ENCODE data around the gene PSME1.

The PSME1 gene

GRCh38 chr14:24114532-24115421 is 21.2 kb upstream of the PSME1 start, which contains the start of the genes DCAF11 and NRL:
DCAF11 (plus strand) TSS chr14:24114777; CDS start chr14:24115595, 818 bp downstream.
NRL (minus strand) TSS chr14:24114949; CDS start chr14:24082848, 32,101 bp downstream.
- peak within 1 kb of the TSS; percentile 94 for H3K9ac ChIP-seq (ENCODE audit: low read depth, low read length, poor library complexity)
- H2BK120ac ChIP-seq (ENCODE audit: low read depth, low read length): peak within 1 kb of the TSS; percentile 93
- no peaks in the 10 kb centered on the region for H3K27me3 ChIP-seq (ENCODE audit: control insufficient read depth in 3 of 3, insufficient read depth in 3 of 3, low read depth in 1 of 3, low read length in 3 of 3)
- peak within 1 kb of the TSS; percentile 96 for H2AFZ ChIP-seq (ENCODE audit: low read length)
- no peak within 1 kb of the TSS for H3K4ac ChIP-seq (ENCODE audit: low read length)
- H3K23ac ChIP-seq (ENCODE audit: low read depth, low read length, poor library complexity): peak within 1 kb of the TSS; percentile 98
- H3K18ac ChIP-seq (ENCODE audit: low read length): peak within 1 kb of the TSS; percentile 100
- peak within 1 kb of the TSS; percentile 91 for H3K4me2 ChIP-seq (ENCODE audit: insufficient read depth, low read length, poor library complexity, severe bottlenecking)
- H2BK12ac ChIP-seq (ENCODE audit: low read length): peak within 1 kb of the TSS; percentile 100
- peak within 1 kb of the TSS; percentile 96 for H4K91ac ChIP-seq (ENCODE audit: low read depth, low read length, poor library complexity)
- H2BK15ac ChIP-seq (ENCODE audit: low read length): peak within 1 kb of the TSS; percentile 87
- DNase-seq (ENCODE audit: low spot score): peak; percentile 99
- peak within 1 kb of the TSS; percentile 96 for H2BK5ac ChIP-seq (ENCODE audit: low read length)
- H3K79me1 ChIP-seq (ENCODE audit: low read depth, low read length): no peaks in the 10 kb centered on the region
- peak within 1 kb of the TSS; percentile 98 for H3K27ac ChIP-seq (replicated peaks; ENCODE audit: low read length)
- peak within 1 kb of the TSS; percentile 82 for H2AK5ac ChIP-seq (ENCODE audit: low read depth, low read length)
- H4K8ac ChIP-seq (ENCODE audit: low read depth, low read length): peak within 1 kb of the TSS; percentile 86
- H3K4me3 ChIP-seq (ENCODE audit: low read length in 2 of 2): peak within 1 kb of the TSS; percentile 75 to 88
- H3K36me3 ChIP-seq (replicated peaks in 1 of 2; ENCODE audit: control insufficient read depth in 2 of 2, insufficient read depth in 2 of 2, low read length in 2 of 2): peaks cover 13 to 39% of the 10 kb centered on the region in 2 donors
- peaks cover 4 to 8% of the 10 kb centered on the region in 2 donors for H3K4me1 ChIP-seq (ENCODE audit: control insufficient read depth in 2 of 2, insufficient read depth in 1 of 2, low read depth in 1 of 2, low read length in 2 of 2)
- no peaks in the 10 kb centered on the region for H3K9me3 ChIP-seq (replicated peaks in 1 of 2; ENCODE audit: control insufficient read depth in 2 of 2, insufficient read depth in 1 of 2, low read depth in 1 of 2, low read length in 2 of 2)
- H3K14ac ChIP-seq (ENCODE audit: low read length): peak within 1 kb of the TSS; percentile 97
- no CpG with 5 or more reads among the region's 65 CpGs for WGBS, 2 donors (ENCODE audit: extremely low coverage in 2 of 2, insufficient read length in 2 of 2, insufficient replicate concordance in 1 of 2)

DNA sequence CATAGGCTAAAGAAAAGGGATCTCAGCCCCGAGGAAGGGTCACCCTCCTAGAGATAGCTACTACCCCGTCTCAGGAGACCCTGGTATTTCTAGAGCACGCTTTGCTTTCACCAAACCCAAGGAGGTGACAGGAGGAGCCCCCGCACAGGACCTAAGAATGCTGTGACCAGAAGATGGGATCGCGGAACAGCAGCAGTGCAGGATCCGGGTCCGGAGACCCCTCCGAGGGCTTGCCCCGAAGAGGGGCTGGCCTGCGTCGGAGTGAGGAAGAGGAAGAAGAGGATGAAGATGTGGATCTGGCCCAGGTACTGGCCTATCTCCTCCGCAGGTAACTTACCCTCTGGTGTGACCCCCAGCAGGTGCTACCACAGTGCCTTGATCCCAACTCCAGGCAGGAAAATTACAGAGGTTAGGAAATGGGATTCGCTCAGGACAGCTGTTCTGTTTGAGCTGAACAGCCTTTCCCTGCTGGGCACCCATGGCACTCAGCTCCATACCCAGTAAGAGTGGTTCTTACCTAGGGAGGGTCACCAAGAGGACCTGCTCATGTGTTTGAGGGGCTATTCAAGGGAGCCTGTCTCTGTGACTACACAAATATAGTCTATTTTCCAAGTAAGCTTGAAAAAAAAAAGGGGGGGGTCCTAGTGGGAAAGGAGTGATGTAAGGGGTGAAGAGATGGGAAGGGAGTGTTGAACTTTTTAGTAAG is 20.4 kb upstream of the PSME1 start:
- Histone ChIP-seq H4K8ac (ENCODE audit: low read depth, low read length) (no peak overlapping the region), H2BK5ac (ENCODE audit: low read length) (no peak overlapping the region), H3K36me3 (replicated peaks in 1 of 2; ENCODE audit: control insufficient read depth in 2 of 2, insufficient read depth in 2 of 2, low read length in 2 of 2) (peaks cover 15 to 43% of the 10 kb centered on the region in 2 donors), H3K4me3 (ENCODE audit: low read length in 2 of 2) (peak overlapping the region; percentile 75 to 87), H3K27ac (replicated peaks; ENCODE audit: low read length) (no peak overlapping the region), H3K23ac (ENCODE audit: low read depth, low read length, poor library complexity) (no peak overlapping the region), H3K9me3 (replicated peaks in 1 of 2; ENCODE audit: control insufficient read depth in 2 of 2, insufficient read depth in 1 of 2, low read depth in 1 of 2, low read length in 2 of 2) (no peaks in the 10 kb centered on the region), H3K9ac (ENCODE audit: low read depth, low read length, poor library complexity) (no peak overlapping the region), H3K4me1 (ENCODE audit: control insufficient read depth in 2 of 2, insufficient read depth in 1 of 2, low read depth in 1 of 2, low read length in 2 of 2) (peaks cover 4 to 8% of the 10 kb centered on the region in 2 donors), H2AFZ (ENCODE audit: low read length) (peak overlapping the region; percentile 96), H3K18ac (ENCODE audit: low read length) (no peak overlapping the region), H4K91ac (ENCODE audit: low read depth, low read length, poor library complexity) (no peak overlapping the region), H3K27me3 (ENCODE audit: control insufficient read depth in 3 of 3, insufficient read depth in 3 of 3, low read depth in 1 of 3, low read length in 3 of 3) (no peaks in the 10 kb centered on the region), H3K4me2 (ENCODE audit: insufficient read depth, low read length, poor library complexity, severe bottlenecking) (peak overlapping the region; percentile 88), H2BK120ac (ENCODE audit: low read depth, low read length) (no peak overlapping the region), H3K79me1 (ENCODE audit: low read depth, low read length) (no peaks in the 10 kb centered on the region), H2BK15ac (ENCODE audit: low read length) (no peak overlapping the region), H2BK12ac (ENCODE audit: low read length) (no peak overlapping the region), H3K14ac (ENCODE audit: low read length) (no peak overlapping the region), H2AK5ac (ENCODE audit: low read depth, low read length) (no peak overlapping the region), H3K4ac (ENCODE audit: low read length) (no peak overlapping the region)
- DNase-seq (ENCODE audit: low spot score): no peak
- no CpG with 5 or more reads among the region's 14 CpGs for WGBS, 2 donors (ENCODE audit: extremely low coverage in 2 of 2, insufficient read length in 2 of 2, insufficient replicate concordance in 1 of 2)

DNA sequence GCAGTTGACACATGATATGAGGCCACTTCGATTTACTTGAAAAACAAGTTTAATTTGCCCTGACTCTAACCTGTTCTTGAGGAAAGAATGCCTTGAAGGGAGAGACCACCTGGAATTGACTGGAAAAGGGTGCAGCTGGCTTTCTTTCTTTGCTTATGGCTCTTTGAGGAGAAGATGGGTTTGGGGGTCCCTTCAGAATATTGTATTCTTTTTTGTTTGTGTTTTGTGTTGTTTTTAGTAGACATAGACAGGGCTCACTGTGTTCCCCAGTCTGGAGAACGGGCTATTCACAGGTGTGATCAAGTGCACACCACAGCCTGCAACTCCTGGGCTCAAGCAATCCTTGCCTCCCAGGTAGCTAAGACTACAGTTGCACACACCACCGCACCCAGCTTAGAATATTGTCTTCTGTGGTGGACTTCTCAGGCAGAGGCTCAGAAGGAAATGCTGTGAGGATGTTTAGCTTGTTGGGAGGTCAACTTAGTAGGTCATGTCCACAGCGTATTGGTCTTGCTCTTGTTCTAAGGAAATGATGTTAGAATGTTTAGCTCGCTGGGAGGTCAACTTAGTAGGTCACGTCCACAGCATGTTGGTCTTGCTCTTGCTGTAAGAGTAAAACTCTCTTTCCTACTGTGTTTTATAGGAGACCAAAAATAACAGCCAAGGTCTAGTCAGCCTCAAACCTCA is 19.7 kb upstream of the PSME1 start:
- Histone ChIP-seq H3K27ac (replicated peaks; ENCODE audit: low read length) (no peak overlapping the region), H3K4me1 (ENCODE audit: control insufficient read depth in 2 of 2, insufficient read depth in 1 of 2, low read depth in 1 of 2, low read length in 2 of 2) (peaks cover 4 to 8% of the 10 kb centered on the region in 2 donors), H2AK5ac (ENCODE audit: low read depth, low read length) (no peak overlapping the region), H3K23ac (ENCODE audit: low read depth, low read length, poor library complexity) (no peak overlapping the region), H3K14ac (ENCODE audit: low read length) (no peak overlapping the region), H3K9ac (ENCODE audit: low read depth, low read length, poor library complexity) (no peak overlapping the region), H3K79me1 (ENCODE audit: low read depth, low read length) (no peaks in the 10 kb centered on the region), H4K8ac (ENCODE audit: low read depth, low read length) (no peak overlapping the region), H2BK120ac (ENCODE audit: low read depth, low read length) (no peak overlapping the region), H4K91ac (ENCODE audit: low read depth, low read length, poor library complexity) (no peak overlapping the region), H3K36me3 (replicated peaks in 1 of 2; ENCODE audit: control insufficient read depth in 2 of 2, insufficient read depth in 2 of 2, low read length in 2 of 2) (peaks cover 20 to 50% of the 10 kb centered on the region in 2 donors), H3K4ac (ENCODE audit: low read length) (no peak overlapping the region), H2BK12ac (ENCODE audit: low read length) (no peak overlapping the region), H3K9me3 (replicated peaks in 1 of 2; ENCODE audit: control insufficient read depth in 2 of 2, insufficient read depth in 1 of 2, low read depth in 1 of 2, low read length in 2 of 2) (no peaks in the 10 kb centered on the region), H3K4me3 (ENCODE audit: low read length in 2 of 2) (peak overlapping the region in 1 of 2 donors; percentile 75), H3K18ac (ENCODE audit: low read length) (no peak overlapping the region), H3K27me3 (ENCODE audit: control insufficient read depth in 3 of 3, insufficient read depth in 3 of 3, low read depth in 1 of 3, low read length in 3 of 3) (no peaks in the 10 kb centered on the region), H2BK15ac (ENCODE audit: low read length) (no peak overlapping the region), H3K4me2 (ENCODE audit: insufficient read depth, low read length, poor library complexity, severe bottlenecking) (no peak overlapping the region), H2BK5ac (ENCODE audit: low read length) (no peak overlapping the region), H2AFZ (ENCODE audit: low read length) (no peak overlapping the region)
- no peak for DNase-seq (ENCODE audit: low spot score)
- WGBS, 2 donors (ENCODE audit: extremely low coverage in 2 of 2, insufficient read length in 2 of 2, insufficient replicate concordance in 1 of 2): no CpG with 5 or more reads among the region's 6 CpGs

Measured in neuronal stem cell (in vitro differentiated cells).